Measurements from ENCODE around the gene HMGA1.

HMGA1 gene

GRCh38 chr6:34225551-34225950, 11.1 kb upstream of the HMGA1 start:
- DNase-seq: no peak

- no peak for DNase-seq
Measured at GRCh38 chr6:34226066-34226465, 10.6 kb upstream of the HMGA1 start.

GRCh38 chr6:34226731-34227586, 9.7 kb upstream of the HMGA1 start:
- peak in 1 of 2 donors; percentile 29 for DNase-seq

DNA sequence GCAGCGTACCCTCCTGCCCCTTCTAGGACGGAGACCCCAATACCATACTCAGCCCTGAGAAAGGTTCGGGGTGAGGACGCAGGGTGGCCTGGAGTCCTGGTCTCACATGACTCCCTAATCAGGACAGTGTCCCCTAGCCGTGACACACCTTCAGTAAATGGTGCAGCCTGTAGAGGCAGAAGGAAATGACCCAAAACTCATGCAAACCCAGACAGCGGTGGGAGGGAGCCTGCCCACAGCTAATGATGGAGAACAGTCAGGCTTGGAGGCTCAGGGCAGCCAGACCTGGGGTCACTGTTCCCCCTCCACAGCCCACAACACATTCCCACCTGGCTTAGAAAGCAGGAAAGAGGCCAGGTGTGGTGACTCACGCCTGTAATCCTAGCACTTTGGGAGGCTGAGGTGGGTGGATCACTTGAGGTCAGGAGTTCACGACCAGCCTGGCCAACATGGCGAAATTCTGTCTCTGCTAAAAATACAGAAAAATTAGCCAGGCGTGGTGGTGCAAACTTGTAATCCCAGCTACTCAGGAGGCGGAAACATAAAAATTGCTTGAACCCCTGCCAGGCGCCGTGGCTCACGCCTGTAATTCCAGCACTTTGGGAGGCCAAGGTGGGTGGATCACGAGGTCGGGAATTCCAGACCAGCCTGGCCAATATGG, 8.8 kb upstream of the HMGA1 start:
- no peak for DNase-seq

- DNase-seq: no peak
Measured at GRCh38 chr6:34229877-34230276, 6.8 kb upstream of the HMGA1 start.

DNA sequence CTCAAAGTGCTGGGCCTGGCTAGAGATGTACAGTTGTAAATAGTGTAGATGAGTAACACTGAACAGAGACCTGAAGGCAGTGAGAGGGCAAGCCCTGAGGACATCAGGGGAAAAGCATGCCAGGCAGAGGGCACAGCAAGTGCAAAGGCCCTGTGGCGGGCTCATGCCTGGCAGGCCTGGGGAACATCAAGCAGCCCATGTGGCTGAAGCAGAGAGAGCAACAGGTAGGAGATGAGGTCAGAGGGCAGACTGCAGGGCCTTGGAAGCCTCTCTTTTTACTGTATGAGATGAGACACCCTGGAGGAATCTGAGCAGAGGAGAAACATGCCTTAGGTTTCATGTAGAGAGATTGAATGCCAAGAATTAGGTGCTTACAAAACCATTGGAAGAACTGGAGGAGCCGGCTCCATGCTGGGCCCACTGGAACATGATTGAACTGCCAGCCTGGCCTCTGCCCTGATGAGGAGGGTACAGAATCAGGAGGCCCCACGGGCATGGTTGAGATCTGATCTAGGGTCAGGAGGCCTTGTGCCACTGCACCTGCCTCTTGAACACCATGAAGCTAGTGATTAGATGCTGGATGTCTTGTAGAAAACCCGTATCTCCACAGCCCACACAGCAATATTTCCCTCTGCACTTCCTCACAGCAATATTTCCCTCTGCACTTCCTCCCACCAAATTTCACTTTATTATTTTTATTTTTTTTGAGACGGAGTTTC, 5.9 kb upstream of the HMGA1 start:
- DNase-seq: no peak

GRCh38 chr6:34231566-34232336, 4.9 kb upstream of the HMGA1 start:
- no peak for DNase-seq

- DNase-seq: no peak
Measured at GRCh38 chr6:34232901-34233300, 3.8 kb upstream of the HMGA1 start.

DNA sequence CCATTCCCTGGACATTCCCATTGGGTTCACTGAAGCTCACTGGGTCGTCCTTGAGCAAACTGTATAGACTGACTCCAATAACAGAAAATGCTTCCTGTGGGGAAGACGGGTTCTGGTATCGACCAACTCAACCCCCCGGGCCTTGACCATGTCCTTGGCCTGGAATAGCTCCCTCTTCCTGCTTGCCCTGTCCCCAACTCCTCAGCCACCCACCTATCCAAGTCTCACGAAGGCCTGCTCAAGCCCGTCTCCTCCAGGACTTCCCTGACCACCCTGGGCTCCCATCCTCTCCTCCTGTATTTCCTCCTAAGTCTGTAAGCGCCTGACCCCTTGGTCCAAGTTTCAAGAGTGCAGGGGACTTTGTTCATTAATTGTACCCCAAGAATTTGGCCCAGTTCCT, 2.8 kb upstream of the HMGA1 start:
- DNase-seq: no peak

DNA sequence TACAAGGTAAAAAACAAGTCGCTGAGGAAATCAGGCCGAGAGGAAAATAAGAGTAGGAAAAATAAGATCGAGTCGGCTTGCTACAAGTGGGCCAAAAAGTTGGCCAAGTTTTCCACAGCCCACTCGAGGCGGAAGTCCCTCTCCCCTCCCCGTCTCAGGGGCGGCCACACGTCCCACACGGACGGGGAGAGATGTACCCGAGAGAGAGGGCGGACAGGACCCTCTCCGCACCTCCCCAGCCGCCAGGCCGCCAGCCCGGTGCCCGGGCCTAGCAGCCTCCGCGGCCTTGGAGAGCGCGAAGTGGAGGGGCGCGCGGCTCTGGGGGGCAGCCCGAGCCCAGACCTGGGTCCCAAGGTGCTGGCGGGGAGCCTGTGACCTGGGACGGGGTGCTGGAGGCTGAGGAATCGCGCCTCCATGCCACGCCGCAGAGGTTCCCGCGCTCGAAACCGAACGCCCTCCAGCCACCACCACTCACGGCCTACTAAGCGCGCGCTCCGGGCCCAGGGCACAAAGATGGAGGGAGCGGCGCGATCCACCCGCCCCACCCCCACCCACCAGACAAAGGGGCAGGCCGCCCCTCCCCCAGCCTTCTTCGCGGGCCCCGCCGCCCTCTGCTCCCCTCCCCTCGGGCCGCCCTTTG, 1.9 kb upstream of the HMGA1 start:
- DNase-seq: no peak

- DNase-seq: peak; percentile 69 to 73
Measured at GRCh38 chr6:34235307-34236130, 1.2 kb upstream of the HMGA1 start.

DNA sequence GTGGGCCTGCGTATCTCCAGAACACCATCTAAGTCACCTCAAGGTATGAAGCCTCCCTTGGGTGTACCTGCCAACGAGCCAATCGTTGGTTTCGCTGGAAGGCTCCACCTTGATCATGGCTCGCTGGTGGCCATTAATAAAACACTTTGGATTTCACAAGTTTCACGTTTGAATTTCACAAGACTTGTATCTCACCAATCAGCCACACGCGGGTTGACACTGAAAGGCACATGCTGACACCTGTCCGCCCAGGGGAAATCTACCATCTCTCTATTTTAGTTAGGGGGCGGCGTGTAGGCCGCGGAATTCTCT, 586 bp upstream of the HMGA1 start:
- peak; percentile 66 to 79 for DNase-seq

DNA sequence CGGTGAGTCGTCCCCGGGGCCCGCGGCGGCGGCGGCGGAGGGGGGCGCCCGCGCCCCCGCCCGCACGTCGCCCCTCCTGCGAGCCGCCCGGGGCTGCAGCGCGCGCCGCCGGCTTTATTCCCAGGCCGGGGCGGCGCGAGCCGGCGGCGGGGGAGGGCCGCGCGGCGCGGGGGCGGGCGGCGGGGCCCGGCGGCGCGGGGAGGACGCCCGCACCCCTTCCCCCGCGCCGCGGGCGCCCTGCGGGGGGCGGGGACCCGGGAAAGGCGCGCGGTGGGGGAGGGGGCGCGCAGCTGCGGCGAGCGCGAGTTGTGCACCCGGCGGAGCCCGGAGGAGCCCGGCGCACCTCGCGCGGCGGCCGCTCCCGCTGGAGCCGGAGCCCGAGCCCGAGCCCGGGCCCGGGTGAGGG, 646 bp downstream of the HMGA1 start:
- DNase-seq: peak in 1 of 2 donors; percentile 45

DNA sequence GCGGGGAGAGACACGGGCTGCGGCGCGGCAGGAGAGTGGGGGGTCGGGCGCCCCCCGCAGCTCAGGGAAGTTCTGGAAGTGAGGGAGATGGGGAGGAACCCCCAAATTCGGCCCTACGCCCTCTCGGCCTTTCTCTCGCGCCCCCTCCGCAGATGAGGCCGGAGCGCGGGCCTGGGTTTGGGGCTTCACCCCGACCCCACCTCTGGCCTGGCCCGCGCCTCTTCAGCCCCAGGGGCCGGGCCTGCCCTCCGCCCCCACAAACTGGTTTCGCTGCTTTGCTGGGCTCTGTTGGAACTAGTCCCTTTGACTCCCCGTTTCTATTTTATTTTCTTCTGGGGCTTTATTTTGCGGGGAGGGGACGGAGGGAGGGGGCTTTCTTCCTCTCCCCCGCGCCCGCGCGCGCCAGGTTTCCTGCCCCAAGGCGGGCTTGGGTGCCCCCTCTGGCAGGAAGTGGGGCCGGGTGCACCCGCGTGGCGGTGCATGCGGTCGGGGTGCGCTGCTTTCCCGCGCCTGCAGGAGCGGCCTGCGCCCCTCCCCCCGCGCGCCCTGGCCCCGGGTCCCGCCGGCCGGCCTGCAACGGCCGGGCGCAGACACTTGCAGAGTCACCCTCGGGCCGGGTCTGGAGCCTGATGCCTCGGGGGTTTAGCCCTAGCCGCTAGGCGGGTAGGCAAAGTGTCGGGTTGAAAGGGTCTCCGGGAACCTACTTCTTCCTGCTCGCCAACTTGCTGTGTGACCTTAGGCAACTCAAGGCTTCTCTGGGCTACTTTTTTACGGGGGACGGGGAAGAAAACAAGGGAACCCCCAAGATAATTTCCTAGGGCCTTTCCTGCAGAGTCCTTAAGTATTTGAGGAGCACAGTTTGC, 1.3 kb downstream of the HMGA1 start:
- DNase-seq: peak; percentile 58 to 77

DNA sequence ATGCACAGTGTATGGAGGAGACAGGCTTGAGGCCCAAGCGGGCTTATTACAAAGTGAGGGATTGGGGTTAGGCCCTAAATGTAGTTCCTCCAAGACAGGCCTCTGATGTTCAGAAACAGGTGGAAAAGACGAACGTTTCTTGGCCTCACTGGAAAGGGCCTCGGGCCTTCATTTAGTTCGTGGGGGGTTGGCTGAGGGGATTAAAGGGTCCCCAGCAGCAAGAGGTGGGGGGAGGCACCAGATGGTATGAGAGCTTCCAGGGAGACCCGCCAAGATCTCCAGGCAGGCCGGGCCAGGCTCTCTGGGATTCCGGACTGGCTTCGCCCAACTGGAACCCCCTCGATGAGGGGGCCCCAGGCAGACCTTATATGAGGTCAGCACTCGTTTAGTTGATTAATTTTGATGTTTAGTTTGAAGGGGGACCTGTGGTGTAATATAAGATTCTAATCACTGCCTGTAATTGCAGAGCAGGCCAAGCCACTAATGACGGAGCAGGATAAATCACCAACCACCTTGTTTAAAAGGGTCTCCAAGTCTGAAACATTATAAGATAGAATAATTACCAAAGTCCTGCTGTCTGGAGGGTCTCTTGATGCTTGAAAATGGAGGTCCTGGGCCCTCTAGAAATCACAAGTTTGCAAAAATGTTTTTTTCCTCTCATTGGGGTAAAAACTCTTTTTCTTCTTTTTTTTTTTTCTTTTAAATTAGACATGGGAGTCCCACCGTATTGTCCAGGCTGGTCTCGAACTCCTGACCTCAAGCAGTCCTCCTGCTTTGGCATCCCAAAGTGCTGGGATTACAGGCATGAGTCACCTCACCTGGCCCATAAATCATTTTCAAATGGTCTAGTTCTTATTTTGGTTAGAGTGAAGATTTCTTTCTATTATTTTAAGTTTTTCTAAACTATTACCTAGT, 2.2 kb downstream of the HMGA1 start:
- DNase-seq: no peak

DNA sequence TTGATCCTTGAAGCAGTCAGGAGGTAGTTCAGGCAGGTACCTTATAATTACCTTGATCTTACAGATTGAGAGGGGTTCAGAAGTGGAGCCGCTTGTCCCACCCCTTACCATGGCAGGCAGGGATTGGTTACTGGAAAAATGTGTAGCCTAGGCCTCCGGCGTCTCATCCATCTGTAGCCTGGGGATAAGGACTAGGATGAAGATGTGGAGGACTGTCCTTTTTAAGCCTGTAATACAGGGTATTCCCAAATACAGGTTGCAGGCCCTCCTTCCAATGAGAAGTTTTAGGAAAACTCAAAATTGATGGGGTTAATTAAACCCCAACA, 2.8 kb downstream of the HMGA1 start:
- no peak for DNase-seq

DNA sequence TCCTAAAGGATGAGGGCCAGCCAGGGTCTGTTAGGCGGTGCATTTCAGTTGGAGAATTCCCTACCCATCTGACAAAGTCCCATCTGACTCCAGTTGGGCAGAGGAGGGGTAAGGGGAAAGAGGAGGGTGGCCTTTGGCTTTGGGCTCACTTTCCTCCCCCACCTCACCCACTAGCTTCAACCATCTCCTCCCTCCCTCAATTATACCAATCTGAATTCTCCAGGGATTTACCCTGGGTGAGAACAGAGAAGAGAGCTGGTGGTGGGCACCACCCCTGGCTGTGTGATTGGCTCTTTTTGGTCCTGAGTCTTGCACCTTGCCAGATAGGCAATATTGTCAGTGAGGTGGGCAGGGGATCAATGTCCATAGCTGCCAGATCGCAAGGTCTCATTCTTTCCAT, 3.2 kb downstream of the HMGA1 start:
- no peak for DNase-seq

- no peak for DNase-seq
Measured at GRCh38 chr6:34240329-34241248, 3.9 kb downstream of the HMGA1 start.

Data from CD4-positive, alpha-beta T cell treated with Interferon alpha-2 for 1 hour (primary cell).